Stimulated activated CD8-positive, alpha-beta memory T cell treated with anti-CD3 and anti-CD28 coated beads, Interleukin-4, amount 100 ng/mL, for 1 hour (primary cell): ENCODE results near the gene BATF3.
"Not testable (repeated sequence)": the region's sequence is repeated elsewhere in the genome, so short reads cannot be mapped to it uniquely, and the experiment has no call there.

Experiments used
- DNase-seq, 2 donors: peaks; one replicate each; pipeline ENCODE4 v3.0.0-alpha.2; 2020; ENCODE audit warnings: low read depth in 2 of 2, low spot score in 1 of 2

BATF3 gene

GRCh38 chr1:212664409-212665199 lies 35.0 kb downstream of the BATF3 start:
- no peak for DNase-seq

- DNase-seq, result not testable (repeated sequence)
Measured at GRCh38 chr1:212658250-212658649, 41.4 kb downstream of the BATF3 start.

GRCh38 chr1:212656730-212657129 lies 42.9 kb downstream of the BATF3 start:
- DNase-seq, result no peak

- no peak for DNase-seq
Measured at GRCh38 chr1:212655668-212656440, 43.8 kb downstream of the BATF3 start.

GRCh38 chr1:212652609-212653008 lies 47.0 kb downstream of the BATF3 start:
- DNase-seq, result no peak

- DNase-seq, result no peak
Measured at GRCh38 chr1:212651977-212652376, 47.7 kb downstream of the BATF3 start.

- no peak for DNase-seq
Measured at GRCh38 chr1:212651521-212651920, 48.1 kb downstream of the BATF3 start.

DNA sequence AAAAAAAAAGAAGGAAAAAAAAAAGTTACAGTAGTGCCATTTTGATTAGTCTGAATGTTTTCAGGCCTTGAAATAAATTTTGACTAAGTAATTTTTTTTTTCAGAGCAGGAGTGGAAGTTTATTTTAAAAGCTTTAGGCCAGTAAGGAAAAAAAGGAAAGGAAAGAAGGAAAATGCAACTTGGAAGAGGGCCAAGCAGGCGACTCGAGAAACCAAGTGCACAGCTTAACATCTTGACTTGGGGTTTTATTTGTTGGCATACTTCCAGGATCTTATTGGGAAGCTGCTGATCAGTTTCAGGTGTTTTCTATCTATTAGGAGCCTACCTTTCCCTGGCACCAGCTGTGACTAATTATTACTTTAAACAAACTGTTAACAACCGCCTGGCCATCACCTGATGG lies 49.4 kb downstream of the BATF3 start:
- no peak for DNase-seq

GRCh38 chr1:212649020-212649419 lies 50.6 kb downstream of the BATF3 start:
- DNase-seq, result no peak

GRCh38 chr1:212648431-212648830 lies 51.2 kb downstream of the BATF3 start:
- no peak for DNase-seq

DNA sequence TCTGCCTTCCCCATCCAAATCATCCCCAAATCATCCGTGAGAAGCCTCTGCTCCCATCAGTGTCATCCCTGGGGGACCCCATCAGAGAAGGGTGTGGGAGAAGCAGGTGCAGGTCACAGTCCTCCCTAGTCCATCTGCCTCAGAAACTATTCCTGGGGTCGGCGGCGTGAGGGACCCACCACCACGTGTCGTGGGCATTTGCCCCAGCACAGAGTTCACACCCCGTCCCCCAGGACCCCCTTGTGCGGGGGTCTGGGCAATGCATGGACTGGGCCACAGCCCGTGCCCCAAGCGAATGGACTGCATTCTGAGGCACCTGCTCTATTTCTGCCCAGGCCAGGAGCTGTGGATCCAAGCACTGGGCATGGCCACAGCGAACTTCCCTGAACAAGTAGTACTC lies 52.6 kb downstream of the BATF3 start:
- no peak for DNase-seq

- DNase-seq, result no peak
Measured at GRCh38 chr1:212646588-212646987, 53.1 kb downstream of the BATF3 start.

DNA sequence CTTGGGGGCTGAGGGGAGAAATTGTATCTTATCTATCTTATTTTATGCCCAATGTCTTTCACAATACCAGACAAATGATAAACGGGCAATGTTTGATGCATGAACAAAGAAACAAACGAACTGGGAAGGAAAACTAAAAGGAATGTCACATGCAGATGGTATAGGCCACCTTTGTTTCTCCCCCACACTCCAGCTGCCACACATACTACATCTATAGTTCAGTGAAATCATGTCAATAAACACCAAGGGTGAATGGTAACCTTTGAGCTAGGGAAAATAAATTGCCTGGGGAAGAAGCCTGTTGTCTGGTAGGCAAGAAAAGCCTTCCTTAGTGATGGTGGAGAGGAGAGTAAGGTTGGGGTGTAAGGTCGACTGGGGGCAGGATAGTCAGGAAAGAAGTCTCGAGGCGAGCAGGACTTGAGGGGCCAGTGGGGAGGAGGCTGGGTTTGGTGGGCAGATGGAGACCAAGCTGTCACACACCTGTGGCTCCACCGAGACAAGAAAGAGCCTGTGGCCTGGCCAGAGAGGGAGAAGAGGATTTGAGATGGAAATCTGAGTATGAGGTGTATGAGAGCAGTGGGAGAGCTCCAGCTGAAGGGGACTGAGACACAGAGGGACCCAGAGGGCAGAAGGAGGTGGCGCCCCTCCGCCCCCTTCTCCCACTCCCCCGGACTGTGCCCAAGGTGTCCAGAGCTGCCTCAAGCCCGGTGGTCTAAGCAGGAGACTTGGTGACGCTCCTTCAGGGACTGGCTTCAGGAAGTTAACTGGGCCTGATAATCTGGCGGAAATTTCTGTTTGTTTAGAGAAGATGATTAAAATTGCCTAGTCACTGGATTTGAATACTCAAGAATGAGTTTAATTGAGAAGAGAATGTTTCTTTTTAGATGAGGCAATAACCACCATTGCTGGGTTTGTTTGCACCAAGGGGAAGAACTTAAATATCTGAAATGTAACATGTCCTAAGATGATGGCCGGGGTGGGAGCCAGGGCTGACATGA lies 53.8 kb downstream of the BATF3 start:
- DNase-seq, result no peak

- DNase-seq, result no peak
Measured at GRCh38 chr1:212644866-212645545, 54.6 kb downstream of the BATF3 start.

GRCh38 chr1:212643877-212644276 lies 55.8 kb downstream of the BATF3 start:
- DNase-seq, result no peak

DNA sequence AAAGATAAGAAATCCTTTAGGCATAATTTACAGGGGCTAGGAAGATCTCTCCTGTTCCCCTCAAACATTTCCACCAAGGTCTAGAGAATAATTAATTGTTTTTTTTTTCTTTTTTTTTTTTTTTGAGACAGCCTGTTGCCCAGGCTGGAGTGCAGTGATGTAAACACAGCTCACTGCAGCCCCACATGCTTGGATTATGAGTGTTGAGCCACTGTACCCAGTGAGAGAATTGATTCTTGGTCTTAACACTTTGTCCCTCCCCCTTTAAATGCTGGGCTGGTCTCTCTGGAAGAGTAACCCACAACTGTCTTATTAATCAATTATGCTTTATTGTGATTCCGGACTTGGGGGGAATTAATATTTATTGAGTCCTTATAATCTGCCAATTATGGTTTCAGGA lies 57.7 kb downstream of the BATF3 start:
- DNase-seq, result no peak

- DNase-seq, result no peak
Measured at GRCh38 chr1:212640223-212640878, 59.3 kb downstream of the BATF3 start.

- DNase-seq, result not testable (repeated sequence)
Measured at GRCh38 chr1:212639524-212639923, 60.1 kb downstream of the BATF3 start.

DNA sequence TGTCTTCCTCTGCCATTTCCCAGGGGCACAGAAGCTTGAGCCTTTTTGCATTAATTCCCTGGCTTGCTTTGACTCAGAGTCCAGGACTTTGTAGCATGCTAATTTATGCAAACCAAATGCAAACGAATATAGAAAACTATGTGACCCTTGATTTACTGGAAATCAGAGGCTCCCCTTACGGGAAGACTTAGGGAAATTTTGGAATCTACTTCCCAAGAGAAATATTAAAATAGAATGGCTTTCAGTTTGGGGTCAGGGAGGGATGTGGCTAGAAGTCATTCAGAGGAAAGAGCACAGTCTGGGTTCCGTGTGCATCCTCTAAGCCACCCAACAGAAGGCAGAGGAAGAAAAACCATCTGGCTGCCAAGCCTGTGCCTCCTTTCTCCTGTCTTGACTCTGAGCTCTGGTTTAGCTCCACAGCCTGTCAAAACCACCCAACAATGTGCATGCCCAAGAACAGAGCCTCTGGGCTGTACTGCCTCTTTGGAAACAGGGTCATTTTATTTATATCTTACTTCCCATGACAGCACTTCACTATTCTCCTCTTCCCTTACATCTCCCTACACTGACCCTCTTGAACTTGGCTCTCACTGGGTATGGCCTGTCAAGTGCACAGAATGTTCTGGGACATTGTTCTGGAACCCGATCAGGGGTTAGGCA lies 61.0 kb downstream of the BATF3 start:
- DNase-seq, result no peak

DNA sequence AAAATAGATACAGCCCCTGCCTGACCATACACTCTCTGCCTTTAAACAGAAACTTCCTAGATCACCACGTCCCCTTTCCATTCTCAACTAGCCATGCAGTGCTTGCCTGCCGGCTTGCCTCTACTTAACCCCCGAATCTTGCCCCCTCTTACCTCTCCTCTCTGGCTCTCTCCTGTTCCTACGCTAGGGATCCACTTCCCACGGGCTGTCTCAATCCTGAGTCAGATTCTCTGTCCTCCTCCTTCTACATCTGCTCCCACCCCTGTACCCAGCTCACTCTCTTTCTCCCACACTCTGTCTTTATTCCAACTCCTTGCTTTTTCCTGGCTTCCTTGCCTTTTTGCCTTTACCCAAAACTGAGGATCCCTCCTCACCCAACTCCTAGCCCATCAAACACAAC lies 61.7 kb downstream of the BATF3 start:
- DNase-seq, result no peak
